Osteoblast (primary cell): Measurements from ENCODE around the gene RCHY1. TPM values are rescaled to one million over a fixed set of nuclear protein-coding genes. Genes with fewer than 3 reads are reported as not detected.
A peak's percentile ranks its signal among the peaks of the same experiment; 100 is the strongest.

Experiments
- DNase-seq: peaks from one replicate; pipeline ENCODE4 v3.0.0; 2011; ENCODE audit warnings: low spot score, mixed read lengths; ENCODE audit not compliant: insufficient read length; ENCODE audit errors: missing footprints
- H2AFZ ChIP-seq: 2 replicates; pipeline ENCODE4 v1.6.0; 2011; ENCODE audit warnings: mild to moderate bottlenecking, low read length
- H3K27ac ChIP-seq: 2 replicates; pipeline ENCODE4 v1.5.1; 2011; ENCODE audit warnings: mild to moderate bottlenecking, low read depth, low read length, moderate library complexity
- H3K27me3 ChIP-seq: 2 replicates; pipeline ENCODE4 v1.6.0; 2012; ENCODE audit warnings: mild to moderate bottlenecking, control low read depth, inconsistent platforms, low read length, moderate library complexity; ENCODE audit not compliant: insufficient read depth
- H3K36me3 ChIP-seq: 2 replicates; pipeline ENCODE4 v1.5.1; 2011; ENCODE audit warnings: mild to moderate bottlenecking, low read length, control low read depth, moderate library complexity; ENCODE audit not compliant: insufficient read depth
- H3K4me1 ChIP-seq: 2 replicates; pipeline ENCODE4 v1.5.1; 2011; ENCODE audit warnings: mild to moderate bottlenecking, low read length, control low read depth, moderate library complexity; ENCODE audit not compliant: insufficient read depth
- H3K4me2 ChIP-seq: 2 replicates; pipeline ENCODE4 v1.6.0; 2011; ENCODE audit warnings: mild to moderate bottlenecking, low read length; ENCODE audit not compliant: insufficient read depth
- H3K4me3 ChIP-seq: fragments of 200-600 bp; sonication (generic); 3 replicates; pipeline ENCODE4 v1.5.1; 2012; ENCODE audit warnings: mild to moderate bottlenecking, low read length, inconsistent platforms; ENCODE audit not compliant: insufficient read depth
- H3K79me2 ChIP-seq: 2 replicates; pipeline ENCODE4 v1.6.0; 2012; ENCODE audit warnings: mild to moderate bottlenecking, low read length, control low read depth, inconsistent platforms; ENCODE audit not compliant: insufficient read depth
- H3K9me3 ChIP-seq: 2 replicates; pipeline ENCODE4 v1.5.1; 2011; ENCODE audit warnings: low read depth, low read length, control low read depth
- H4K20me1 ChIP-seq: 2 replicates; pipeline ENCODE4 v1.6.0; 2012; ENCODE audit warnings: mild to moderate bottlenecking, low read length, control low read depth; ENCODE audit not compliant: insufficient read depth
- total RNA-seq: library from RNA; depleted of rRNA; stranded (reverse); fragments of >200 nt; gene quantifications from 2 replicates; pipeline ENCODE4 v1.2.3, GENCODE V29; 2012
- TF ChIP-seq, protein P1 (sequence below): IDR thresholded peaks from 2 replicates; pipeline ENCODE4 v1.5.1; 2011; ENCODE audit warnings: mild to moderate bottlenecking, low read depth, low read length, moderate library complexity; ENCODE audit errors: extremely low read depth

RCHY1 gene
- 20.0 and 27.9 TPM in 2 replicates for total RNA-seq

DNA sequence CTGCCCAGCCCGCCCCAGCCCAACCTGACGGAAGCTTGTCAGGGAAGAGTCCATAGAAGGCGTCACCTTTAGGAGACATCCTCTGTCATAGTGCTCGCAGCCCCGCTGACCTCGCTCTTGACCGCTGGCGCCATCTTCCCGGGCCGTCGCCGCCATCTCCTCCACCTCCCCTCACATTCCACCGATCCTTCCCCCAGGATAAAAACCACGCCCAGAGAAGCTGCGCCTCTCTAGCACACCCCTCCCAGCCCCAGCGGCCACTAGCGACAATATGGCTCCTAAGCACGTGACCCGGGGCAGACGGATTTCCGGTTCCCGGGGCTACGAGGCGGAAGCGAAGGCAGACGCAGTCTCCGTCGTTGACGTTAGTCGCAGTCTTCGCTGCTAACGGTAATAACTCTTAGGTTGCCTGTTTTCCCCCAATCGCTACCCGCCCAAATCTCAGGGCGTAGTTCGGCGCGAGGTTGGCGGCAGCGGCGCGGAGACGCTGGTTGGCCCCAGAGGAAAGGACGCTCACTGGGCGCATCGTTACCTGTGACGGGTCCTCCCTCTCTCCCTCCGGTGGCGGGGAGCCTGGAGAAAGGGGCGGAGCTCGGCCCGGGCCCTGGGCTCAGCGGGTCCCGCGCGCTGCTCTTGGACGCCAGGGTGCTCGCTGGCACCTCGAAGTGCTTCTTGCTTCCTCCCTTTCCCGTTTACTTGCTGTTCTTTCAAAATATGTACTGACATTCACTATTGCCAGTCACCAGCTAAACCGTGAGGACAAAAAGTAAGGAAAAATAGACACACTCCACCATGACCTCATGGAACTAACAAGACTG lies at the start of gene RCHY1, which contains the start of gene THAP6:
TSS of gene RCHY1 (minus strand) at position 273 of the 818 bp plus-strand sequence. CDS start at position 156, 117 bp downstream.
TSS of gene THAP6 (plus strand) at position 343 of the 818 bp plus-strand sequence. CDS start 980 bp downstream, outside the sequence.
- Histone ChIP-seq H3K36me3 (peaks cover 23% of the 10 kb centered on the region), H4K20me1 (peaks cover 13% of the 10 kb centered on the region), H3K4me2 (peak within 1 kb of the TSS; percentile 98), H3K79me2 (peaks cover 60% of the 10 kb centered on the region), H3K27me3 (no peaks in the 10 kb centered on the region), H3K27ac (peak within 1 kb of the TSS; percentile 96), H2AFZ (peak within 1 kb of the TSS; percentile 98), H3K4me3 (peak within 1 kb of the TSS; percentile 97), H3K4me1 (peaks cover 36% of the 10 kb centered on the region), H3K9me3 (no peaks in the 10 kb centered on the region)
- DNase-seq, result peak; percentile 77
- TF ChIP-seq, protein P1, sequence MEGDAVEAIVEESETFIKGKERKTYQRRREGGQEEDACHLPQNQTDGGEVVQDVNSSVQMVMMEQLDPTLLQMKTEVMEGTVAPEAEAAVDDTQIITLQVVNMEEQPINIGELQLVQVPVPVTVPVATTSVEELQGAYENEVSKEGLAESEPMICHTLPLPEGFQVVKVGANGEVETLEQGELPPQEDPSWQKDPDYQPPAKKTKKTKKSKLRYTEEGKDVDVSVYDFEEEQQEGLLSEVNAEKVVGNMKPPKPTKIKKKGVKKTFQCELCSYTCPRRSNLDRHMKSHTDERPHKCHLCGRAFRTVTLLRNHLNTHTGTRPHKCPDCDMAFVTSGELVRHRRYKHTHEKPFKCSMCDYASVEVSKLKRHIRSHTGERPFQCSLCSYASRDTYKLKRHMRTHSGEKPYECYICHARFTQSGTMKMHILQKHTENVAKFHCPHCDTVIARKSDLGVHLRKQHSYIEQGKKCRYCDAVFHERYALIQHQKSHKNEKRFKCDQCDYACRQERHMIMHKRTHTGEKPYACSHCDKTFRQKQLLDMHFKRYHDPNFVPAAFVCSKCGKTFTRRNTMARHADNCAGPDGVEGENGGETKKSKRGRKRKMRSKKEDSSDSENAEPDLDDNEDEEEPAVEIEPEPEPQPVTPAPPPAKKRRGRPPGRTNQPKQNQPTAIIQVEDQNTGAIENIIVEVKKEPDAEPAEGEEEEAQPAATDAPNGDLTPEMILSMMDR, result no peak

DNA sequence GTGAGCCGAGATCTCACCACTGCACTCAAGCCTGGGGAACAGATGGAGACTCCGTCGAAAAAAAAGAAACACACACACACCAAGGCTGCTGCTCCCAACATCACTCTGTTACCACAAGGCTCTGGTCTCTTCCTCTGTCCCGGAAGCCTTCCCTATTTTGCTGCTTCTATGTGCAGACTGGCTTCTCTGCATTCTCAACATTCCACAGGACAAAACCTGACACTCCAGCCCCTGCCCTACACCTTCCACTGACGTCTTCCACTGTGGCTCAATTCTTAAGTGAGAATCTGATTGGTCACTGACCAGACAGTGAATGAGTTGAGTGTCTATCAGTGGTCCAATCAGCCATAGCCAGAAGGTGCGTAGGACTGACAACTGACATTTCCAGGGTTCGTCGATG lies 47.6 kb upstream of the RCHY1 start:
- no peaks in the 10 kb centered on the region for H3K4me1 ChIP-seq
- H3K27ac ChIP-seq, result no peak overlapping the region
- H3K79me2 ChIP-seq, result no peaks in the 10 kb centered on the region
- no peaks in the 10 kb centered on the region for H4K20me1 ChIP-seq
- no peaks in the 10 kb centered on the region for H3K36me3 ChIP-seq
- DNase-seq, result no peak
- H3K9me3 ChIP-seq, result no peaks in the 10 kb centered on the region
- H2AFZ ChIP-seq, result no peak overlapping the region
- H3K4me2 ChIP-seq, result no peak overlapping the region
- TF ChIP-seq, protein P1, result no peak
- H3K27me3 ChIP-seq, result peaks cover 2% of the 10 kb centered on the region
- no peak overlapping the region for H3K4me3 ChIP-seq

DNA sequence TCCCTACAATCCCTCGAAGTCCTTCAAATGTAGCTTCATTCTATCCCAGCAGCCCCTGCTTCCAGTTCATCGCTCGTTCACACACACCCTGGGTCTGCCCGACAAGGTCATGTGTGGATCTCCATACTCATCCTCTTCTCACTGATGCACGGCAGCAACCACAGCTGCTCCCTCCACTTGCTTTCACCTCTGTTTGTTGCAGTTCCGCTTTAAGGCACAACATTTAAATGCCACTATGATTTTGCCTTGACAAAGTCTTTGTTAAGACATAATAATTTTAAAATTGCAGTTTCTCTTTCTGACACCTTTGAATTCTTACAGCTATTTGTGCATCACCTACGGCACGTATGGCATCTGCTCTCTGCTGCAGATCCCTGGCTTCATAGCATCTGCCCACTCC lies 43.5 kb upstream of the RCHY1 start:
- Histone ChIP-seq H3K4me2 (no peak overlapping the region), H3K27ac (no peak overlapping the region), H3K79me2 (no peaks in the 10 kb centered on the region), H3K9me3 (no peaks in the 10 kb centered on the region), H2AFZ (no peak overlapping the region), H3K4me3 (no peak overlapping the region), H3K4me1 (peaks cover 7% of the 10 kb centered on the region), H3K36me3 (no peaks in the 10 kb centered on the region), H4K20me1 (no peaks in the 10 kb centered on the region), H3K27me3 (peaks cover 4% of the 10 kb centered on the region)
- no peak for DNase-seq
- TF ChIP-seq, protein P1, result no peak

DNA sequence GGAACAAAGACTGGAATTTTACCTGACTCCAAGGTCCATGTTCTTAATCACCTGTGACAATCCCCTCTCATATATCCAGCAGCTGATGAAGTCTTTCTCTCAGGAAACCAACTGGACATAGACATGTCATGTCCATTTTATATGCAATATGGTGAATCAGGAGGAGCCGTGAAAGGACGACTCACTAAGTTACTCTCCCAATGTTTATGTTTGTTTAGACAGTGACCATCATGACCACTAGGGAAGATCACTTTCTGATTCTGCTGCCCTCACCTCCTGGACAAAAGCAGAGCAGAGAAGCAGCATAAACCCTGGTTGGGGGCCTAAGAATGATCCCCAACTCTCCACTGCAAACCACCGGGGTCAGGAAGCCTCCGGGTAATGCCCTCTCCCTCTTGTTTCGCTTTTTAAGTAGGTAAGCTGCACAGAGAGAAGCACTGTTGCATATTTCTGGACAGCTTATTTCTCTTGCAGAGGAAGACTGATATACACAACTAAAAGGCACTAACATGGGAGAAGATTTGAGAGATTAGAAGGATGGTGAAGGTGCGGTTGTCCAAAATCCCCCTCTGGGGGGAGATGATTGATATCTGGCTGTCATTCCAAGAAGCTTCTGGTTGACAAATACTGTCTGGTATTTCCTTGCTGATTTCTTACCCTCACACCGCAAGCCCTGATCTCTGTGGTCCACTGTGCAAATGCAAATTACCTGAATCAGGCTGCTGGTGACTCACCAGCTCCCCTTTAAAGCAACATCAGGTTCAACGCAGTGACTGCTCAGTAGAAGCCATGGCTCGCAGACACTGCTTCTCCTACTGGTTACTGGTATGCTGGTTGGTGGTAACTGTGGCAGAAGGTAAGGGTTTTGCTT lies 41.3 kb upstream of the RCHY1 start, which contains the start of gene ODAPH:
TSS of gene ODAPH (plus strand) at position 773 of the 871 bp plus-strand sequence. CDS start at position 790, 17 bp downstream.
- Histone ChIP-seq H3K4me3 (no peak within 1 kb of the TSS), H4K20me1 (no peaks in the 10 kb centered on the region), H3K9me3 (no peaks in the 10 kb centered on the region), H3K4me2 (peak within 1 kb of the TSS; percentile 18), H3K27me3 (peaks cover 4% of the 10 kb centered on the region), H3K4me1 (peaks cover 7% of the 10 kb centered on the region), H3K27ac (no peak within 1 kb of the TSS), H2AFZ (no peak within 1 kb of the TSS), H3K79me2 (no peaks in the 10 kb centered on the region), H3K36me3 (no peaks in the 10 kb centered on the region)
- TF ChIP-seq, protein P1, result peak; percentile 30
- peak; percentile 58 for DNase-seq
